ENCODE results near the gene HLCS.

GRCh38 chr21:36962098-36962780, 4.2 kb downstream of the HLCS start:
- no peak for TF ChIP-seq POLR2AphosphoS5 (IDR thresholded peaks at IDR 0.05; ENCODE audit: low read depth, low read length)
- no peak for TF ChIP-seq POLR2A (IDR thresholded peaks at IDR 0.05; ENCODE audit: low read depth, low read length)

All from GM12892 (cell line).